H9 (cell line): ENCODE measurements around the gene RAB25. TPM values are rescaled to one million over a fixed set of nuclear protein-coding genes. Genes with fewer than 3 reads are reported as not detected.

Experiments
- DNase-seq: peaks from one replicate; pipeline ENCODE4 v3.0.0-alpha.2; 2017
- H2AFZ ChIP-seq: one replicate; pipeline ENCODE4 v1.6.1; 2013; ENCODE audit warnings: mild to moderate bottlenecking, low read length, control low read depth, moderate library complexity
- H2AK5ac ChIP-seq: 2 replicates; pipeline ENCODE4 v1.6.1; 2013; ENCODE audit warnings: low read length, control low read depth, mixed read lengths; ENCODE audit not compliant: insufficient read length
- H2BK120ac ChIP-seq: one replicate; pipeline ENCODE4 v1.6.1; 2013; ENCODE audit warnings: low read depth, mild to moderate bottlenecking, low read length, control low read depth, inconsistent platforms; ENCODE audit not compliant: poor library complexity, severe bottlenecking
- H2BK12ac ChIP-seq: 2 replicates; pipeline ENCODE4 v1.6.1; 2013; ENCODE audit warnings: low read length, control low read depth, mixed read lengths, low read depth; ENCODE audit not compliant: insufficient read length
- H2BK15ac ChIP-seq: 2 replicates; pipeline ENCODE4 v1.6.1; 2013; ENCODE audit warnings: low read depth, low read length, control low read depth
- H2BK20ac ChIP-seq: one replicate; pipeline ENCODE4 v1.6.1; 2013; ENCODE audit warnings: low read depth, mild to moderate bottlenecking, low read length, control low read depth, inconsistent platforms; ENCODE audit not compliant: poor library complexity, severe bottlenecking
- H2BK5ac ChIP-seq: 2 replicates; pipeline ENCODE4 v1.6.1; 2013; ENCODE audit warnings: low read length, control low read depth, mixed read lengths; ENCODE audit not compliant: insufficient read length
- H3K14ac ChIP-seq: 2 replicates; pipeline ENCODE4 v1.6.1; 2013; ENCODE audit warnings: low read length, control low read depth; ENCODE audit not compliant: insufficient read depth
- H3K18ac ChIP-seq: 2 replicates; pipeline ENCODE4 v1.6.1; 2013; ENCODE audit warnings: low read depth, mild to moderate bottlenecking, mixed read lengths, low read length, control low read depth; ENCODE audit not compliant: insufficient read length
- H3K23ac ChIP-seq: 2 replicates; pipeline ENCODE4 v1.6.1; 2013; ENCODE audit warnings: low read length, control low read depth, mixed read lengths, low read depth; ENCODE audit not compliant: insufficient read length
- H3K23me2 ChIP-seq: 2 replicates; pipeline ENCODE4 v1.6.1; 2013; ENCODE audit warnings: low read depth, mild to moderate bottlenecking, mixed read lengths, low read length, control low read depth; ENCODE audit not compliant: insufficient read length, poor library complexity, severe bottlenecking
- H3K27ac ChIP-seq: 2 replicates; pipeline ENCODE4 v1.5.1; 2013; ENCODE audit warnings: low read length, control low read depth, mixed read lengths, low read depth; ENCODE audit not compliant: insufficient read length
- H3K27me3 ChIP-seq: 2 replicates; pipeline ENCODE4 v1.6.1; 2013; ENCODE audit warnings: low read length, control low read depth, inconsistent platforms; ENCODE audit not compliant: insufficient read depth
- H3K4ac ChIP-seq: 2 replicates; pipeline ENCODE4 v1.6.1; 2013; ENCODE audit warnings: low read depth, mild to moderate bottlenecking, control low read depth, inconsistent platforms, low read length, moderate library complexity
- H3K4me1 ChIP-seq: 2 replicates; pipeline ENCODE4 v1.6.1; 2013; ENCODE audit warnings: low read length, control low read depth, inconsistent platforms; ENCODE audit not compliant: insufficient read depth
- H3K4me2 ChIP-seq: 2 replicates; pipeline ENCODE4 v1.6.1; 2013; ENCODE audit warnings: low read length, control low read depth, mixed read lengths; ENCODE audit not compliant: insufficient read length, insufficient read depth
- H3K56ac ChIP-seq: 2 replicates; pipeline ENCODE4 v1.6.1; 2013; ENCODE audit warnings: low read depth, mild to moderate bottlenecking, mixed read lengths, low read length, control low read depth; ENCODE audit not compliant: insufficient read length
- H3K79me1 ChIP-seq: 2 replicates; pipeline ENCODE4 v1.6.1; 2013; ENCODE audit warnings: low read depth, mild to moderate bottlenecking, moderate library complexity, low read length, control low read depth, inconsistent platforms; ENCODE audit not compliant: insufficient read depth, poor library complexity, severe bottlenecking
- H3K79me2 ChIP-seq: 2 replicates; pipeline ENCODE4 v1.6.1; 2013; ENCODE audit warnings: low read length, control low read depth, inconsistent platforms; ENCODE audit not compliant: insufficient read depth
- H3K9ac ChIP-seq: 2 replicates; pipeline ENCODE4 v1.6.1; 2013; ENCODE audit warnings: low read length, control low read depth, mixed read lengths; ENCODE audit not compliant: insufficient read length; ENCODE audit errors: extremely low read depth
- H3K9me3 ChIP-seq: one replicate; pipeline ENCODE4 v1.6.1; 2013; ENCODE audit warnings: low read depth, low read length, inconsistent platforms; ENCODE audit not compliant: control insufficient read depth
- H3T11ph ChIP-seq: one replicate; pipeline ENCODE4 v1.6.1; 2013; ENCODE audit warnings: mild to moderate bottlenecking, low read length, control low read depth, inconsistent platforms
- H4K20me1 ChIP-seq: one replicate; pipeline ENCODE4 v1.6.1; 2013; ENCODE audit not compliant: control insufficient read depth, insufficient read length, insufficient read depth
- H4K5ac ChIP-seq: 2 replicates; pipeline ENCODE4 v1.6.1; 2013; ENCODE audit warnings: low read depth, mild to moderate bottlenecking, mixed read lengths, low read length, control low read depth; ENCODE audit not compliant: insufficient read length
- H4K8ac ChIP-seq: replicated peaks from 2 replicates; pipeline ENCODE4 v1.6.1; 2013; ENCODE audit warnings: low read length, control low read depth, mixed read lengths, low read depth; ENCODE audit not compliant: insufficient read length
- H4K91ac ChIP-seq: 2 replicates; pipeline ENCODE4 v1.6.1; 2013; ENCODE audit warnings: low read depth, mild to moderate bottlenecking, moderate library complexity, mixed read lengths, low read length, control low read depth; ENCODE audit not compliant: insufficient read length
- H3K27ac Mint-ChIP-seq, 3 experiments: 2 replicates in 2 of 3; 3 replicates in 1 of 3; pipeline ENCODE4 v1.8.0; 2020 to 2021; ENCODE audit warnings: mixed read lengths in 3 of 3, mild to moderate bottlenecking in 1 of 3, moderate library complexity in 1 of 3
- H3K27me3 Mint-ChIP-seq: 2 replicates; pipeline ENCODE4 v1.8.0; 2021; ENCODE audit warnings: low read depth, mild to moderate bottlenecking, moderate library complexity, mixed read lengths
- H3K36me3 Mint-ChIP-seq, 3 experiments: 2 replicates in 2 of 3; 3 replicates in 1 of 3; pipeline ENCODE4 v1.8.0; 2020 to 2021; ENCODE audit warnings: low read depth in 3 of 3, mixed read lengths in 3 of 3; ENCODE audit not compliant: insufficient read depth in 1 of 3
- H3K4me1 Mint-ChIP-seq, 2 experiments: 2 replicates each; pipeline ENCODE4 v1.8.0; 2020; ENCODE audit warnings: mixed read lengths in 2 of 2
- H3K4me3 Mint-ChIP-seq, 2 experiments: 2 replicates in 1 of 2; 3 replicates in 1 of 2; pipeline ENCODE4 v1.8.0; 2020 to 2021; ENCODE audit warnings: mild to moderate bottlenecking in 2 of 2, mixed read lengths in 2 of 2, moderate library complexity in 1 of 2
- H3K9me3 Mint-ChIP-seq, 2 experiments: 2 replicates in 1 of 2; 3 replicates in 1 of 2; pipeline ENCODE4 v1.8.0; 2020; ENCODE audit warnings: mild to moderate bottlenecking in 2 of 2, mixed read lengths in 2 of 2, moderate library complexity in 1 of 2
- WGBS: extraction: QIAGEN DNeasy Blood & Tissue Kit; methylation state at CpG from one replicate; pipeline ENCODE4 v1.1.7; 2013; ENCODE audit warnings: missing lambda C conversion rate, low lambda C conversion rate, mixed read lengths; ENCODE audit not compliant: insufficient read length; ENCODE audit errors: extremely low coverage; 5-methylcytosine and 5-hydroxymethylcytosine counted together
- total RNA-seq: library from RNA; stranded (reverse); gene quantifications from 2 replicates; pipeline ENCODE4 v1.2.1, GENCODE V29; 2021
- TF ChIP-seq, protein P1 (sequence below): fragments of 200-600 bp; sonication (generic); conservative IDR thresholded peaks from 3 replicates; pipeline ENCODE4 v1.8.0; 2021; ENCODE audit warnings: antibody characterized with exemption, mild to moderate bottlenecking

Gene RAB25
- total RNA-seq, 1 experiment from 2014 or later, result 43.1 TPM

GRCh38 chr1:156083800-156084790 is 23.1 kb downstream of the RAB25 start:
- H4K20me1 ChIP-seq, result no peaks in the 10 kb centered on the region
- H4K5ac ChIP-seq, result no peak overlapping the region
- Mint-ChIP-seq H3K4me3 (peak overlapping the region; percentile 88 to 96), H3K9me3 (no peaks in the 10 kb centered on the region; a peak in 1 of 5 replicates), H3K4me1 (peaks cover 41 to 53% of the 10 kb centered on the region in 2 experiments), H3K27ac (peak overlapping the region; percentile 86 to 98 (median 97); a peak in 3 of 7 replicates), H3K36me3 (peaks cover 10 to 17% (median 12%) of the 10 kb centered on the region in 3 experiments; a peak in 6 of 7 replicates), H3K27me3 (no peaks in the 10 kb centered on the region)
- peaks cover 18% of the 10 kb centered on the region for H3K23me2 ChIP-seq
- H4K8ac ChIP-seq, result no peak overlapping the region
- H3K4me1 ChIP-seq, result peaks cover 9% of the 10 kb centered on the region
- H4K91ac ChIP-seq, result no peak overlapping the region
- H2BK120ac ChIP-seq, result no peak overlapping the region
- no peak overlapping the region for H2BK12ac ChIP-seq
- no peak overlapping the region for H2AK5ac ChIP-seq
- no peak overlapping the region for H3K27ac ChIP-seq
- H2BK15ac ChIP-seq, result no peak overlapping the region
- H3K23ac ChIP-seq, result no peak overlapping the region
- H3K4me2 ChIP-seq, result peak overlapping the region; percentile 44
- no peak overlapping the region for H2BK5ac ChIP-seq
- H3K79me1 ChIP-seq, result no peaks in the 10 kb centered on the region
- no peaks in the 10 kb centered on the region for H3K9me3 ChIP-seq
- TF ChIP-seq, protein P1, sequence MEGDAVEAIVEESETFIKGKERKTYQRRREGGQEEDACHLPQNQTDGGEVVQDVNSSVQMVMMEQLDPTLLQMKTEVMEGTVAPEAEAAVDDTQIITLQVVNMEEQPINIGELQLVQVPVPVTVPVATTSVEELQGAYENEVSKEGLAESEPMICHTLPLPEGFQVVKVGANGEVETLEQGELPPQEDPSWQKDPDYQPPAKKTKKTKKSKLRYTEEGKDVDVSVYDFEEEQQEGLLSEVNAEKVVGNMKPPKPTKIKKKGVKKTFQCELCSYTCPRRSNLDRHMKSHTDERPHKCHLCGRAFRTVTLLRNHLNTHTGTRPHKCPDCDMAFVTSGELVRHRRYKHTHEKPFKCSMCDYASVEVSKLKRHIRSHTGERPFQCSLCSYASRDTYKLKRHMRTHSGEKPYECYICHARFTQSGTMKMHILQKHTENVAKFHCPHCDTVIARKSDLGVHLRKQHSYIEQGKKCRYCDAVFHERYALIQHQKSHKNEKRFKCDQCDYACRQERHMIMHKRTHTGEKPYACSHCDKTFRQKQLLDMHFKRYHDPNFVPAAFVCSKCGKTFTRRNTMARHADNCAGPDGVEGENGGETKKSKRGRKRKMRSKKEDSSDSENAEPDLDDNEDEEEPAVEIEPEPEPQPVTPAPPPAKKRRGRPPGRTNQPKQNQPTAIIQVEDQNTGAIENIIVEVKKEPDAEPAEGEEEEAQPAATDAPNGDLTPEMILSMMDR, result no peak
- no peak overlapping the region for H2AFZ ChIP-seq
- H3K79me2 ChIP-seq, result peaks cover 16% of the 10 kb centered on the region; the same call in 1 of the 2 replicates
- WGBS, result no CpG with 5 or more reads among the region's 7 CpGs
- H3K56ac ChIP-seq, result no peak overlapping the region
- no peak overlapping the region for H3K18ac ChIP-seq
- no peak overlapping the region for H3K14ac ChIP-seq
- no peak overlapping the region for H3K4ac ChIP-seq
- H3K27me3 ChIP-seq, result no peaks in the 10 kb centered on the region
- H2BK20ac ChIP-seq, result no peak overlapping the region
- no peak for DNase-seq
- H3K9ac ChIP-seq, result no peak overlapping the region
- no peak overlapping the region for H3T11ph ChIP-seq
